Glutamatergic neuron (in vitro differentiated cells): ENCODE data around the gene PPME1. TPM values are rescaled to one million over a fixed set of nuclear protein-coding genes. Genes with fewer than 3 reads are reported as not detected.

Source experiments
- DNase-seq: peaks from one replicate; pipeline ENCODE4 v3.0.0; 2022
- H3K27ac Mint-ChIP-seq: one replicate; pipeline ENCODE4 v1.8.0; 2020; ENCODE audit warnings: mild to moderate bottlenecking, mixed read lengths, inconsistent platforms; ENCODE audit not compliant: unreplicated experiment
- H3K27me3 Mint-ChIP-seq: one replicate; pipeline ENCODE4 v1.8.0; 2020; ENCODE audit warnings: mild to moderate bottlenecking, moderate library complexity, mixed read lengths, inconsistent platforms; ENCODE audit not compliant: unreplicated experiment
- H3K36me3 Mint-ChIP-seq: one replicate; pipeline ENCODE4 v1.8.0; 2020; ENCODE audit warnings: mild to moderate bottlenecking, mixed read lengths, inconsistent platforms; ENCODE audit not compliant: unreplicated experiment
- H3K4me1 Mint-ChIP-seq: one replicate; pipeline ENCODE4 v1.8.0; 2020; ENCODE audit warnings: mild to moderate bottlenecking, low read depth, mixed read lengths, inconsistent platforms; ENCODE audit not compliant: unreplicated experiment
- H3K4me3 Mint-ChIP-seq: one replicate; pipeline ENCODE4 v1.8.0; 2020; ENCODE audit warnings: mild to moderate bottlenecking, mixed read lengths, inconsistent platforms; ENCODE audit not compliant: unreplicated experiment
- H3K9me3 Mint-ChIP-seq: one replicate; pipeline ENCODE4 v1.8.0; 2020; ENCODE audit warnings: mild to moderate bottlenecking, moderate library complexity, mixed read lengths, inconsistent platforms; ENCODE audit not compliant: unreplicated experiment
- CTCF ChIP-seq: fragments of 200-600 bp; sonication (generic); IDR thresholded peaks from one replicate; pipeline ENCODE4 v1.5.0; 2021; ENCODE audit not compliant: partially characterized antibody, unreplicated experiment
- total RNA-seq: library from RNA; stranded (reverse); fragmentation: NEBNext Ultra II Directional; extraction: Animal tissue kit (Norgen Biotek cat#: 25700); gene quantifications from one replicate; pipeline ENCODE4 v1.2.1, GENCODE V29; 2021; ENCODE audit not compliant: unreplicated experiment

PPME1 gene
- total RNA-seq, 1 donor from 2014 or later: 65.1 TPM

DNA sequence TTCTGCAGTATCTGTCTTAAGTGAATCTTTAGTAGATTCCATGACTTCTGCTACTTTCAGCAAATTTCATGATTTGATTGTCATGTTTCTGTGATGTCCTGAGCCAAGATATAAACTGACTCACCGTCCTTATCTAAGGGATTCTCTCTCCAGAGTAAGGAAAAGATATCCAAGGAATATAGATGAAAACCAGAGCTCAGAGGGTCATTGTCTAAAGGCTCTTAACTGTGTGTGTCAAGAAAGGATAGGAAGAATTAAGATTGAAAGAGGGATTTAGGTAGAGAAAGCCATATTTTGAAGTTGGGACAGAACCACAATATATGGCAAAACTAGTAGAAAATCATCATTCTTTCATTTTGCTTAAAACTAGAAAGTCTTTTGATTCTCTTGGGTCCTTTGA lies 50.7 kb downstream of the PPME1 start:
- H3K9me3 Mint-ChIP-seq: no peaks in the 10 kb centered on the region
- H3K27ac Mint-ChIP-seq: no peak overlapping the region
- H3K4me1 Mint-ChIP-seq: no peaks in the 10 kb centered on the region
- DNase-seq: no peak
- no peak for TF ChIP-seq CTCF
- no peak overlapping the region for H3K4me3 Mint-ChIP-seq
- H3K27me3 Mint-ChIP-seq: peaks cover 3% of the 10 kb centered on the region
- H3K36me3 Mint-ChIP-seq: peaks cover 3% of the 10 kb centered on the region

- DNase-seq: no peak
- H3K27ac Mint-ChIP-seq: no peak overlapping the region
- no peaks in the 10 kb centered on the region for H3K4me1 Mint-ChIP-seq
- no peaks in the 10 kb centered on the region for H3K27me3 Mint-ChIP-seq
- H3K4me3 Mint-ChIP-seq: no peak overlapping the region
- H3K36me3 Mint-ChIP-seq: peaks cover 3% of the 10 kb centered on the region
- TF ChIP-seq CTCF: no peak
- no peaks in the 10 kb centered on the region for H3K9me3 Mint-ChIP-seq
These were observed 54.5 kb downstream of the PPME1 start for GRCh38 chr11:74225565-74225964.

DNA sequence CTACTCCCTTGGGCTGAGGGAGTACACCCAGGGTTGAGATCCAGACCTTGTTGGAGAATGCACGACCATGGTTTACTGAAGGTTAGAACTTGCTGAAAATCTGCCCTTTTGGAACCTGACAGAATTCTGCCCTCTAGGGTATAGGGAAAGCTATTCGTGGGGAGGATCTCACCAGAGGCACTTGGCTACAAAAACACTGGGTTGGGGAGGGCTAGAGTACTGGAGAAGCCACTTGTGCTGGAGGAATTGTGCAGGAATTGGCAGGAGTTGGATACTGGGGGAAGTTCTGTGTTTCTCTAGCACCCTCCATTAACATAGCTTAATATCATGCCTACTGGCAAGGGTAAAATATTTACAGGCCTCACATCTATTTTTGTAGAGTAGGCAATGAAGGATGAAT lies 55.8 kb downstream of the PPME1 start:
- Mint-ChIP-seq H3K4me3 (no peak overlapping the region), H3K4me1 (no peaks in the 10 kb centered on the region), H3K27ac (no peak overlapping the region), H3K36me3 (peaks cover 3% of the 10 kb centered on the region), H3K9me3 (no peaks in the 10 kb centered on the region), H3K27me3 (no peaks in the 10 kb centered on the region)
- DNase-seq: no peak
- TF ChIP-seq CTCF: no peak

DNA sequence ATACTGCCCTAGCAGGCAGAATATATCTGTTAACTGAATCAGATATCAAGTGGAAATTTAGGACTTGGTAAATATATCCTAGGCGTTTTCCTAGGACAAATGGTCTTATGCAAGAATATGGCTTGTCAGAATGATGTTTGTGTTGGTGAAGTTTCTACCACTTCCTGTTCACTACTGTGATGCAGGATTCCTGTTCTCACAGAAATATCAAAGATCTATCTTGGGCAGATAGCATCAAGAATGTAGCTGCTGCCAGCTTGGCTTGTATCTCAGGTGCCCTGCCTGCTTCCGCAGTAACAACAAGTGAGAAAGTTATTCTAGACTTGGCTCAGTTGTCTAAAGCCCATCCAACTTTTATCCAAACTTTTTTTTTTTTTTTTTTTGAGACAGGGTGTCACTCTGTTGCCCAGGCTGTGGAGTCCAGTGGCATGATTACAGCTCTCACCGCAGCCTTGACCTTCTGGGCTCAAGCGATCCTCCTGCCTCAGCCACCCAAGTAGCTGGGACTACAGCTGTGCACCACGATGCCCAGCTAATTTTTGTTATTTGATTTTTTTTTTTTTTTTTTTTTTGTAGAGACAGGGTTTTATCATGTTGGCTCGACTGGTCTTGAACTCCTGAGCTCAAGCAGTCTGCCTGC lies 61.3 kb downstream of the PPME1 start:
- DNase-seq: no peak
- TF ChIP-seq CTCF: no peak
- H3K9me3 Mint-ChIP-seq: no peaks in the 10 kb centered on the region
- no peak overlapping the region for H3K27ac Mint-ChIP-seq
- H3K36me3 Mint-ChIP-seq: no peaks in the 10 kb centered on the region
- no peak overlapping the region for H3K4me3 Mint-ChIP-seq
- no peaks in the 10 kb centered on the region for H3K27me3 Mint-ChIP-seq
- H3K4me1 Mint-ChIP-seq: no peaks in the 10 kb centered on the region

- no peak for TF ChIP-seq CTCF
These were observed 62.6 kb downstream of the PPME1 start for GRCh38 chr11:74233683-74234082.

More at GRCh38 chr11:74233683-74234082, 62.6 kb downstream of the PPME1 start:
- Mint-ChIP-seq H3K27ac (no peak overlapping the region), H3K36me3 (no peaks in the 10 kb centered on the region), H3K4me3 (no peak overlapping the region), H3K4me1 (no peaks in the 10 kb centered on the region), H3K9me3 (no peaks in the 10 kb centered on the region), H3K27me3 (no peaks in the 10 kb centered on the region)
- DNase-seq: no peak
